NCI-H2107 treated with DMSO at 0.1 percent for 48 hours (cell line): ENCODE data around the gene KCNMA1.
"Not testable (repeated sequence)": the region's sequence is repeated elsewhere in the genome, so short reads cannot be mapped to it uniquely, and the experiment has no call there.

ENCODE experiments used
- DNase-seq: peaks from one replicate; lab custom pipeline; 2025; ENCODE audit not compliant: unreplicated experiment; lab: John Stamatoyannopoulos, UW

KCNMA1 gene

DNA sequence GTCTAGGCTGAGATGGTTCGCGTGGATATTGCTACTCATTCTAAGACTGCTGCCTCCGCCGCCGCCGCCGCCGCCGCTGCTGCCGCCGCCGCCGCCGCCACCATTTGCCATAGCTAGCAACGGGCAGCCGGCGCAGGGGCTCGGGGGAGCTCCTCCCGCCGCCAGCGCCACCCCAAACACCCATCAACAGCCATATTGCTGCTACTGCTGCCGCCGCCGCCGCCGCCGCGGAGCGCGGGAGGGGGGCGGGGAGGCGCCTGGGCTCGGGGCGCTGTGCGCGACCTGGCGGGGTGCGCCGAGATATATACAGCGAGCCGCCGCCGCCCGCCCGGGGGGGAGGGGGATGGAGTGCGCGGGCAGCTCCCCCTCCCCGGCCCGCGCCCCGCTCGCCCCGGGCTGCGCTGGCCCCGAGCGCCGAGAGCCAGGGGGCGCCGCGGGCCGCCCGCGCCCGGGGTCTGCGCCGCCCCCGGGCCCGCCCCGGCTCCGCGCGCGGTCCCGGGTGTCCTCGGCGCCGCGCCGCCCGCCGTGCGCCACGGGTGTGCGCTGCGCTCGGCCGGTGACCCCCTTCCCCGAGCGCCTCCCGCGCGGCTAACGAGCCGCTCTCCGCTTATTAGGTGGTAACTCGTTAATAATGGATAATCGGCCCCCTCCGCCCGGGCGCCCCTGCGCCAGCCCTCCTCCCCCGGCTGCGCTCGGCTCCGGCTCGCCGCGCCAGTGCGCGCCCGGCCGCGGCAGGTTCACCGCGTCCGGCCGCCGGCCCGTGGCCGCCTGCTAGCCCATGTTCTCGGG is at the start of gene KCNMA1:
KCNMA1 (minus strand) TSS at position 277 of the 789 bp plus-strand sequence.
- DNase-seq, result no peak

DNA sequence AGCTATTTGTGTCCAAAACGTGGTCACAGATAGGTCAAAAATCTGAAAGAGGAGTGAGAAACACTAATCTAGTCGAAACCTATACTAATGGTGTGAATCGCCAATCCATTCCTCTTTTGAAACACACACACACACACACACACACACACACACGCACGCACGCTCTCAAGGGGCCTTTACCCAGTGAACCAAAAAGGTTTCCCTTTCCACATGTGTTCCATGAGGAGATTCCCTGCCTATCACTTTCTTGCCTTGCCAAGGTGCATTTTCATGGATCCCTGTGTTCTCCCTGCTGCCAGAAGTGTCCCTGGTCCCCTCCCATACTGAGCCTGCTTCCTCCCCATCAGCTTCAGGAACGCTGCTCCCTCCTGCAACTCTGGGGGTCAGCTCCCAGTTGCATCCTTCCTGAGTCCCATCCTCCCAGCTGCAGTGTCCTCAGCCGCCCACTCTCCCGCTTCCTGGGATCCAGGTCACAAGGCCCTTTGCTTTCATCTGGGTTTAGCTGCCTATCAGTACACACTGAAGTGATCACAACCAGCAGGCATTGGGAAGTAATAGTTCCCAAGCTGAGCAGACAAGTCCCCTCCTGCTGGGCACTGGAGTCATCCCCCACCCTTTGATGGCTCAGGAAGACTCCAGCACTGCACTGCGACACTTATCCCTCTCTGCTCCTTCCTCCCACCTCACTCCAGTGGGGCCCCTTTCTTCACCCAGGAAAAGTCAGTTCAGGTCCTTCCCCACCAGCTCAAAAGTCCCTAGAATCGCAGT is 49.2 kb upstream of the KCNMA1 start:
- DNase-seq, result no peak

DNA sequence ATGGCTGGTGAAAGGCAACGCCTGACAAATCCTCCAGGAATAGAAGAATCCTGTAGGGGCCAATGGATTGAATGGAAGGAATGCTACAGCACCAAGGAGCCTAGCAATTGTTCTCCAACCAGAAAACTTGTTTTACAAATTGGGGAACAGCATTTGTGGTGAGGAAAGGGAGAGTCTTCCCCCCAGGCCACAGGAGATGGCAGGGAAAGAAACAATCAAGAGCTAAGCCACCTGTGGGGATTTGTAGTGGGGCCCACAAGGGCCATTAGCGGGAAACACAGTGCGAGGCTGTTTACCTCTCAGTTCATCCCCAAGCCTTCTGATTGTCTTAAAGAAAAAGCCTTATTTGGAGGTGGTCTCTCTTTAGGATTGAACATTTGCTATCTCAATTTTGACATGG is 48.5 kb upstream of the KCNMA1 start:
- DNase-seq, result no peak

DNA sequence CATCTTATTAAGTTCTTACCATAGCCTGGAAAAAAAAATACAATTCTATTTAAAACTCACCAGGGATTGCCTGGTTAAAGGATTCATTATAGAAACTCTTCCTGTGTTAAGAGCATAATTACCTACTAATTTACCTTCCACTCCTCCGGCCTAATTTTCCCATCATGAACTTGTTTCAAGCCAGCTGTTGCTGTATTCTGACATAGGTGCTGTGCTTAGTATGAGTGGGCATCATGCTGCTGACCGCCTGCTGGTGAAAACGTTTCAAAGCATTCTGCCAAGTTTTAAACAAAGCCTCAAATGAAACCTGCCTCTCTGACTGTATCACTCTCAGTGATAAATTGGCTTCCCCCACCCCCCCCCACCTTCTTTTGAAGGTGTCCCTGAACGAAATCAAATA is 47.8 kb upstream of the KCNMA1 start:
- DNase-seq, result peak; percentile 65

DNA sequence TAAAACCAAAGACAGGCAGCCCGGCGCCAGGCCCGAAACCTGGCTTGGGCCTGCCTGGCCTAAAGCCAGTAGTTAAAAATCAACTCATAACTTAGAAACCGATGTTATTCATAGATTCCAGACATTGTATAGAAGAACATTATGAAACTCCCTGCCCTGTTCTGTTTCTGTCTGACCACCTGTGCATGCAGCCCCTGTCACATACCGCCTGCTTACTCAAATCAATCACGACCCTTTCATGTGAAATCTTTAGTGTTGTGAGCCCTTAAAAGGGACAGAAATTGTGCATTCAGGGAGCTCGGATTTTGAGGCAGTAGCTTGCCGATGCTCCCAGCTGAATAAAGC is 45.5 kb upstream of the KCNMA1 start:
- DNase-seq, result not testable (repeated sequence)

DNA sequence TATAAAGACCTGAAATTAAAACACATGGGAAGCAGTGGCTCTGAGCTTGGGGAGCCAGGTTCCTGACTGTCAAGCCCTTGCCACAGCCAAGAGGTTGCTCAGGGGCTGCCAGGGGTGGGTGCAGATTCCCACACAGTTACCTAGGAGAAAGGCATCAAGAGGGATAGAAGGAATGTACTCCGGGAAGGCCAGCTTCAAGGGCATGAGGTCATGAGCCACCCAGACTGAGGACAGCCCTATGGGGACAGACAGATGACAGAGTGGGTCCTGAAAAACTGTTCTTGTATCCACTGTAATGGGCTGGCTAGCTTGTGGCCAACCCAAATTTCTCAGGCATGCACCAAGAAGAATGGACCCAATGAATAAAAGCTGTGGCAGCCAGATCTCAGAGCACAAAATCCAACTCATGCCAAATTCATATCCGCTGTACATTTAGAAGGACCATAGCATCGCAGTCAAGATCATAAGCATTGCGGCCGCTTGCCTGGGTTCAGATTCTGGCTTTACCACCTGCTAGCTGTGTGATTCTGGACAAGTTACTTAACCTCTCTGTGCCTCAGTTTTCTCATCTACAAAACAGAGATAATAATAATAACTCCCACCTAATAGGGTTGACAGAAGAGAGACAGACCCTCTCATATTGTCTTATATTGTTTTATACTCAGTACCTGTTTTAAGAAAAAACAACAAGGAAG is 44.9 kb upstream of the KCNMA1 start:
- DNase-seq, result no peak

DNA sequence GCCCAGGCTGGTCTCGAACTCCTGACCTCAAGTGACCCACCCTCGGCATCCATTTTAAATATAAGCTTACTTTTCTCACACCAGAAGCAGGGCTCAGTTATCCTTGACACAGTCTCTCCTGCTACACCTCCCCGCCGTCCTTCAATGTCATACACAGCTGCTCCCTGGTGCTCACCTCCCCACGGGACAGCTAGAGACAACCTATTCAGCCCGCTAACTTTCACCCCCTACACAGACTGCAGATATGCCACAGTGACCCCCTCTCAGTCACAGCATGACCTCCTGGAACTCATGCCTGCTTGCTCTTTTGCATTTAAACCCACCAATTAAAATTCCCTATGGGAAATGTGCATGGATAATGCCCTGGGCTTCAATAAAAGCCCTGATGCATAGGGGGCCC is 44.2 kb upstream of the KCNMA1 start:
- DNase-seq, result no peak

DNA sequence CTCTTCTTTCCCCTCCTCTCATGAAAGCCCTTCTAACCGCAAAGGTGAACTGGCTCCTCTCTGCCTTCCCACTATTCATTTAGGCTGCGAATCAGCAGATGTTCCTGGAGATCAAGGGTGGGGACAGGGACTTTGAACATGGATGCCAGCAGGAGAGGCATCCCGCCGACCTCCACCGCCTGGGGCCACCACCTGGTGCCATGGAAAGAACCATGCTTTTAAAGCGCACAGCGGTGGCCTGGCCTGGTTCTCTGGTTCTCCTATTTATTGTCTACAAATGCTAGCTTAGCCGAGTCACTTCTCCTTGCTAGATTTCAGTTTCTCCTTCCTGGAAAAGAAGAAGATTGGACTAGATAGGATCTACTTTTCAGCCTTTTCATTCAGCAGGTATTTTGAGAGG is 43.2 kb upstream of the KCNMA1 start:
- no peak for DNase-seq

DNA sequence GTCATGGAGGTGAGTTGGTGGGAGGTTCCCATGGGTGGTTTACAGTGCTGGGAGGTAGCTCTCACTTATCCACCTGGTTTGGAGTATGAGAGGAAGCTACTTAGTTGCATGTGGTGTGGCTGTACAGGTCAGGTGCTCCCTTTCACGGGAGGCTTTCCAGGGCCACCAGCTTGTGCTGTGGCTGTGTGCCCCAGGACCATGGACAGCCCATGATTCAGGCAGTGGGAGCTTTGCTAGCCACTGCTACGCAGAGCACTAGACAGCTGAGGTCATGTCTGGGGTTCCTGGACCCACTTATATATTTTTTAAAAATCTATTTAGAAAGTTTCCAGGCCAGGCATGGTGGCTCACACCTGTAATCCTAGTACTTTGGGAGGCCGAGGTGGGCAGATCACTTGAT is 42.5 kb upstream of the KCNMA1 start:
- no peak for DNase-seq

DNA sequence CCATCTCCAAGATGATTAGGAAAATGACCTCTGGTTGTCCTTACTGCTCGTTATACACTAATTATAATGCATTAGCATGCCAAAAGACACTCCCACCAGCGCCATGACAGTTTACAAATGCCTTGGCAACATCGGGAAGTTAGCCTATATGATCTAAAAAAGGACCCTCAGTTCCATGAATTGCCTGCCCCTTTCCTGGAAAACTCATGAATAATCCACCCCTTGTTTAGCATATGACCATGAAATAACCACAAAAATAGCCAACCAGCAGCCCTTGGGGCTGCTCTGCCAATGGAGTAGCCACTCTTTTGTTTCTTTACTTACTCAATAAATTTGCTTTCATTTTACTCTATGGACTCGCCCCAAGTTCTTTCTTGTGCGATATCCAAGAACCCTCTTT is 41.6 kb upstream of the KCNMA1 start:
- DNase-seq, result no peak

DNA sequence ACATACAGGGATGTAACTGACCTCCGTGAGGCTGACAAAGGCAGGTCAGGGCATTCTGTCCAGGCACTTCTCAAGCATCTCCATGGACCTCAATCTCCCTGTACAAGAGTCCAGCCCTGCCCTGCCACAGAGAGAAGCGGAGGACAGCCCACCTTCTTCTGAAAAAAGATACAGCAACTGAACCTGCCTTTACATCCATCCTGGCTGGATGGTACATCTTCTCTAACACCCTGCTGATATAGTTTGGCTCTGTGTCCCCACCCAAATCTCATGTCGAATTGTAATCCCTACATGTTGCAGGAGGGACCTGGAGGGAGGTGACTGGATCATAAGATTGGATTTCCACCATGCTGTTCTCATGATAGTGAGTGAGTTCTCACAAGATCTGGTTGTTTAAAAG is 40.5 kb upstream of the KCNMA1 start:
- no peak for DNase-seq

DNA sequence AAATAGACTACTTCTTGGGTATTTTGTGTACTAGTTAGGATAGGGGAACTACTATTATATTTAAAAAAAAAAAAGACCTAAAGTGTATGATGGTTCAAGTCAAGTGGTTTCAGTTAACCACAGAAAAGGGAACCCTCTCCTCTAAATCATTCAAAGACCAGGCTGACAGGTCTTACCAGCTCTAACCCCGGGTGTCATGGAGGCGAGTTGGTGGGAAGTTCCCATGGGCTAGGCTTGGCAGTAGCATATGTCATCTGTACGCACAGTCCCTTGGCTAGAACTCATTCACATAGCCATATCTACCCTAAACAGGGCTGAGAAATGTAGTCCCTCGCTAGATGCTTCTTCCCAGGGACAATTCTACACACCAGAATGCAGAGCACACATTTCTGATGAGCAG is 37.7 kb upstream of the KCNMA1 start:
- no peak for DNase-seq

DNA sequence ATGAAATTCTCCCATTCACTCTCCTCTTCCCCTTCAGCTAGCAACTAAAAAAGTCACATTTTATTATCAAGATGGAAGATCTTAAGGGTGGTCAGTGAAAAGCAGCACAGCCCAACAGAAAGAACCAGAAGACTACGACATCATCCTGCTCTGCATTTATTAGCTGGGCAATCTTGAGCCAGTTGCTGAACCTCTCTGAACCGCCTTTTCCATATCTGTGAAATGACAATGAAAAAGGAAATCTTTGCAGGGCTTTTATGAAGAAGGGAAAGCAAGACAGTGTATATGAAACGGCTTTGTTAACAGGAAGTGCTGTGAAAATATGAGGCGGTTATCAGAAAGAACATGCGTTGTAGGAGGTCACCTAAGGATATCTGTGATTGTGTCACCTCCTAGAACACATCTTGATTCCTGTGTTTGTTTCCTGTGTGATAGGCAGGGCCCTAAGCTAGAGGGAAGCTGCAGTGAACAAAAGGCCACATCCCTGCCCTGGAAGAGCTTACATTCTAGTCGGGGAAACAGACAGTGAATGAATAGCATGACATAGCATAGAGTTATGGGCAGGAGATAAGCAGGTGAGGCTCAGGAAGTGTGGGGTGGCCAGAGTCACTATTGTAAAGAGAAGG is 36.0 kb upstream of the KCNMA1 start:
- no peak for DNase-seq

DNA sequence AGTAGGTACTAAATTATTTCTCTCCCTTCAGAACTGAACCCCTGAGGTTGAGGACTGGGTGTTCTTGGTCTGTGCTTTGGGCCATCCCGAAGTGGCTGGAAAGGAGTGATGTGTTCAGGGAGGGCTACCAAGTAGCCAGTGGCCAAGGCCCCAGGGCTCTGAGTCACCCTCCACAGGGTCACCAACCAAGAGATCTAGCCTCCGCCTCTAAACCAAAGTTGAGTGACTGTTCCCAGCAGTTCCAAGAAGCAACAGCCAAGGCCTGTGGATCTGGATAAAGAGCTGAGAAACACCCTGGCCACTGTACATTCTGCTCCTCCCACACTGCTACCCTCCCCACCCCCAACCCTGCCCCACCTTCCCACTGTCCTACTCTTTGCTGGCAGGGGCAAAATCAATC is 35.5 kb upstream of the KCNMA1 start:
- no peak for DNase-seq

DNA sequence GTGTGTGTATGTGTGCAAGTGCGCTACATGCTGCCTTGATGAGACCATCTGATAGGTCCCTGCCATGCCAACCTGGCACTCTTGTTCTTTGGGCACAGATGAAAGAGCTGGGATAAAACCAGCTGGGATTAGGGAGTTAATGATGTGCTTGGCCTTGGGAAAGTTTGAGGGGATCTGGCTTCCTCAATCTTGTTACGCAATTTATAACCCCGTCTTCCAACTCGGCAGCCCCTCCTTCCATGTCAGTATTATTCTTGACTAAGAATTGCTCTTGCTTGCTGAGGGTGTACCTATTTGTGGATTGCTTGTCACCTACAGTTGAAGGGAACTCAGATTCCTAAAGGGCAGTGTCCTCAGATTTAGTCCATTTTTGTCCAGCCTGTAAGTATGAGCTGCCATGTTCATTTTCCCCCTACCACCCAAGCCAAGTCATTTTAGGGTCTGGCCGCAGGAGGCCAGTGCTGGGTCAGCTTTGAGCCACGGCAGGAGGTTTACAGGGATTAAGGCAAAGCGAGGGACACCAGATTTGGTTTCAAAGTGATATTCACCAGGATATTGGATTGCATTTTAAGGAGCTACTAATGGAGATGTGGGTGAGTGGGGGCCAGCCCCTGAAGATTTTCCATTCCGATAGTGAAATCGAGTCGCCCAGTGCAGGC is 34.1 kb upstream of the KCNMA1 start:
- no peak for DNase-seq

DNA sequence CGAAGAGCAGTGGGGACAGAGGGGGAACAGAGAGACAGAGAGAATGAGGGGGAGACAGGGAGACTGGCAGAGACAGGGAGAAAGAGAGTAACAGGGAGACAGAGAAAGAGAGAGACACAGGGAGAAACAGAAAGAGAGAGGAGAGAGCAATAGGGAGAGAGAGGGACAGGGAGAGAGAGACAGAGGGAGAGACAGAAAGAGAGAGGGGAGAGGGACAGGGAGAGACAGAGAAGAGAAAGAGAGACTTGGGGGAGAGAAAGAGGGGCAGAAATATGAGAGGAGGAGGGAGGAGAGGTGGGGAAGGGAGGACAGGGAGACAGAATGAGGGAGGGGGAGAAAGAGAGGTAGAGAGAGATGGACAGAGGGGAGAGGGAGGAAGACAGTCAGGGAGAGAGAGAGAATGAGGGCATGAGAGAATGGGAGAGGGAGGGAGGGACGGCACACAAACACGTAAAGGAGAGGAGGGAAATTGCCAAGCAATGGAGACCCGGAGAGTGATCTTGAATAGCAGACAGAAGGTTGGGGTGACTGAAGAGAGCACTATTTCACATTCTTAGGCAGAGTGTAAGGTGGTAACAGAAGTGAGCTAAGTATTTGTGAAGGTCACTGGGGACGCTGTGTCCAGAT is 33.3 kb upstream of the KCNMA1 start:
- no peak for DNase-seq

DNA sequence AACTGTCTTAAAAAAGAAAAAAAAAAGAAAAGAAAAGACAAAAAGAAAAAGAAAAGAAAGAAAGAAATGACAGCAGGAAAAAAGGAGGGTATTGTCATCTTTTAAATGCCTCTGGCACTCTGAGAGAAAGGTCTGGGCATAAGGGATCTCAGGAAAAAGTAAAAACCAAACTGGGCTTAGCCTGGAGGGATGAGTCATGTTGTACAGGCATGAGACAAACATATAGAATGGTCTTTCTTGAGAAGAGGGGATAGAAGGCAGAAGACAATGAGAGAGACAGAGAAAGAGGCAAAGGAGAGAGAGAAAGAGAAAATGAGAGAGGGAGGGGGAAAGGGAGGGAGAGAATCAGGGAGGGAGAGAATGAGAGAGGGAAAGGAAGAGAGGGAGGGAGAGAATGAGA is 32.3 kb upstream of the KCNMA1 start:
- no peak for DNase-seq

DNA sequence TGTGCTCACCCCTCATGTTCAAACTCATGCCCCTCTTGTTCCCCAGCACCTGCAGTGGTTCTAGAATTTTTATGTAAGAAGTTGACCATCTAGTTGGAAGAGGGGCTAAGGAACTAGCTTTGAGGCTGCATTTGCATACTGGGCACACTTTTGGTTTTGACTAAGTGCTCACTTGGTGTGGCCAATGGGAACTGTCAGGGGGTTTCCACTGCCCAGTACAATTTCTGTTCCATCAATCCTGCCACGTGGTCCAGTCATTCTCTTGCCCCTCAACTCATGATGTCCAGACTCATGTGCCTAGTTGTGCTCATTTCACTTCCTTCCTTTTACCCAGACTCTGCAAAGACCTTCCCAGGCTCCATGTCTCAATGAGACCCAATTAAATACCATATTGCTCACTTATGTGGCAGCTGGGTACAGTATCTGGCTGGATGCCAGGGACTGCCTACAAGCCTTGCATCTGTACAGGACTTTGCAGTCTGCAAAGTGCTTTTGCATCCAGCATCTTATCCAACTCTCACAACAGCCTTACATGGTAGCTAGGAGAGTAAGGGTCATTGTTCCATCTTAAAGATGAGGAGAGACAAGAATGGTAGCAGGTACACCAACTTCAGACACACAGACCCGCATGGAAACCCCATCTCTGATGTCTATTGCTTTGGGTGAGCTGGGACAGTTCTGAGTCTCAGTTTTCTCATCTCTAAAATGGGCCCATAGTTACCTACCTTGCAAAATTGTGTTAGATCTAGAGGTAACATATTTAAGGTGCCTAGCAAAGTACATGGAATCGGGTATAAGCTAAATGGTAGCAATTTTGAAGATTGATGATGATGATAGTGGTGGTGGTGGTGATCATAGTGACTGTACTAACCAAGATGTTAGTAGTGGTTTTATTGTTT is 30.1 kb upstream of the KCNMA1 start:
- no peak for DNase-seq

DNA sequence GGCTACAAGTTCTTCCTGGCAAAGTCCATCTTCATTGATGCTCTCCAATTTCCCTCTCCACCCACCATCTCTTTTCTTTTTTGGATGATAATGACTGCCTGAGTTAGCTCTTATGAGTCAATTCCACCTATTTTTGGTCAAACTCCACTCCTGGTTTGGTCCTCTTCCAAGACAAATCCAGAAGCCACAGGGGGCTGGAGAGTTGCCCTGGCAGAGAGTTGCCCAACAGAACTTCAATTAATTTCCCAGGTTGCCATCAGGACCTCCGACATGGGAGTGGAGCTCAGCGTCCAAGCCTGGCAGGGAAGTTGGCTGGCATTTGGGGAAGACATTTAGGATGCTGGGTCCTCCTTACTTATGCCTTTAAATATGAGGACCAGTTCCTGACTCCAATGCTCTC is 29.2 kb upstream of the KCNMA1 start:
- no peak for DNase-seq

DNA sequence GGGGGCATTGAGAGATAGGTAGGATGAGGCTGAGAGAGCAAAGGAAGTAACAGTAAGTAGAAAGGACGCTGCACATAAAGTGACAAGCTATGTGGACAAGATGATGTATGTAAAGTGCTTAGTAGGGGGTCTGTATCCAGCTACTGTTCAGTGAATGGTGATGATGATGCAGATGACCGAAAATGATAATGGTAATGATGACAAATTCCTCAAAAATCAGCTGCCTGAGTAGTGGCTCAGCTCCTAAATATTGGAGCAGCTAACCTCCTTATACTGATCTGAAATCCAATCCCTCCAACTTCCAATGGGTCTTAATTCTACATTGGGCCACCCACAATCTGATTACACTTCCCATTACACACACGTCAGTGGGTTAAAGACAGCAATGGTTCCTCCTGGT is 27.1 kb upstream of the KCNMA1 start:
- no peak for DNase-seq
